HepG2 (cell line): ENCODE measurements around the gene TMEM131L. TPM values are rescaled to one million over a fixed set of nuclear protein-coding genes. Genes with fewer than 3 reads are reported as not detected.
A peak's percentile ranks its signal among the peaks of the same experiment; 100 is the strongest.

ENCODE experiments used
- ATF5 ChIP-seq: sonication (generic); formaldehyde crosslinking; IDR thresholded peaks from 2 replicates; pipeline ENCODE4 v1.4.0; 2020; ENCODE audit warnings: mild to moderate bottlenecking, low read depth, missing genetic modification reagents
- CENPT ChIP-seq: sonication (generic); formaldehyde crosslinking; IDR thresholded peaks from 2 replicates; pipeline ENCODE4 v1.8.0; 2022; ENCODE audit warnings: low read depth, mild to moderate bottlenecking, moderate library complexity, missing genetic modification reagents
- KLF16 ChIP-seq, 2 experiments: sonication (generic) in 1 of 2; formaldehyde crosslinking in 1 of 2; IDR thresholded peaks; 2 replicates each; pipeline versions ENCODE4 v1.6.1 to v1.8.0; 2016 to 2023; ENCODE audit warnings: missing genetic modification reagents in 2 of 2, missing compliant biosample characterization in 1 of 2
- NFE2L1 ChIP-seq: sonication (generic); formaldehyde crosslinking; IDR thresholded peaks from 2 replicates; pipeline ENCODE4 v1.4.0; 2020; ENCODE audit warnings: missing genetic modification reagents, mild to moderate bottlenecking, borderline replicate concordance
- PAF1 ChIP-seq: IDR thresholded peaks from 2 replicates; pipeline ENCODE4 v1.6.1; 2016; ENCODE audit warnings: missing genetic modification reagents, missing compliant biosample characterization
- RXRB ChIP-seq: IDR thresholded peaks from 2 replicates; pipeline ENCODE4 v1.6.1; 2016; ENCODE audit warnings: borderline replicate concordance, missing genetic modification reagents, missing compliant biosample characterization
- ZBTB46 ChIP-seq: sonication (generic); formaldehyde crosslinking; IDR thresholded peaks from 2 replicates; pipeline ENCODE4 v1.4.0; 2020; ENCODE audit warnings: mild to moderate bottlenecking, missing genetic modification reagents, borderline replicate concordance
- ZFY ChIP-seq: sonication (generic); formaldehyde crosslinking; IDR thresholded peaks from 2 replicates; pipeline ENCODE4 v1.4.0; 2020; ENCODE audit warnings: missing genetic modification reagents
- ZKSCAN1 ChIP-seq: fragments of 150-350 bp; IDR thresholded peaks from 2 replicates; pipeline ENCODE4 v1.6.1; 2014; ENCODE audit warnings: low read length
- ZNF205 ChIP-seq: IDR thresholded peaks from 2 replicates; pipeline ENCODE4 v1.6.1; 2018; ENCODE audit warnings: missing biosample characterization, missing genetic modification reagents
- ZNF30 ChIP-seq: sonication (generic); formaldehyde crosslinking; IDR thresholded peaks from 2 replicates; pipeline ENCODE4 v1.5.0; 2020; ENCODE audit warnings: mild to moderate bottlenecking, missing genetic modification reagents
- ZNF318 ChIP-seq: sonication (generic); formaldehyde crosslinking; IDR thresholded peaks from 2 replicates; pipeline ENCODE4 v1.4.0; 2020; ENCODE audit warnings: mild to moderate bottlenecking, missing genetic modification reagents
- ZNF333 ChIP-seq: sonication (generic); formaldehyde crosslinking; IDR thresholded peaks from 2 replicates; pipeline ENCODE4 v1.4.0; 2020; ENCODE audit warnings: mild to moderate bottlenecking, missing genetic modification reagents, borderline replicate concordance
- ZNF546 ChIP-seq: sonication (generic); formaldehyde crosslinking; conservative IDR thresholded peaks from 2 replicates; pipeline ENCODE4 v1.8.1; 2023; ENCODE audit warnings: mild to moderate bottlenecking, missing genetic modification reagents
- ZNF567 ChIP-seq: sonication (generic); formaldehyde crosslinking; IDR thresholded peaks from 2 replicates; pipeline ENCODE4 v1.8.1; 2023; ENCODE audit warnings: mild to moderate bottlenecking, missing genetic modification reagents, borderline replicate concordance
- ZNF704 ChIP-seq: sonication (generic); formaldehyde crosslinking; IDR thresholded peaks from 2 replicates; pipeline ENCODE4 v1.8.1; 2023; ENCODE audit warnings: mild to moderate bottlenecking, inconsistent platforms, moderate library complexity, missing genetic modification reagents, borderline replicate concordance
- ZNF773 ChIP-seq: sonication (generic); formaldehyde crosslinking; IDR thresholded peaks from 2 replicates; pipeline ENCODE4 v1.4.0; 2020; ENCODE audit warnings: missing genetic modification reagents, borderline replicate concordance
- polyA plus RNA-seq, 8 experiments: library from polyadenylated mRNA; depleted of rRNA in 3 of 8; stranded (reverse) in 7 of 8; unstranded in 1 of 8; fragments of >200 nt; fragmentation: Illumina TruSeq in 4 of 8; extraction: Trizol in 4 of 8; gene quantifications; 2 replicates each; pipeline versions ENCODE4 v1.2.1 to v1.2.3, GENCODE V29; 2011 to 2016; ENCODE audit warnings: low read depth in 4 of 8, missing spikeins in 1 of 8, mixed read lengths in 1 of 8; ENCODE audit not compliant: insufficient read depth in 1 of 8
- total RNA-seq, 5 experiments: library from RNA; depleted of rRNA; stranded (reverse); fragments of >200 nt; fragmentation: Illumina TruSeq; extraction: Trizol; gene quantifications; 2 replicates each; pipeline ENCODE4 v1.2.3, GENCODE V29; 2016; ENCODE audit warnings: low read depth in 1 of 5

TMEM131L gene
- total and polyA plus RNA-seq, 2 of the 13 experiments (the other 11 are each of a cell fraction or from before 2014, with no cell fraction given) = 2.2 to 4.5 TPM

GRCh38 chr4:153432965-153433753 lies 33.0 kb upstream of the TMEM131L start (continued):
- TF ChIP-seq ZNF318 (CRISPR knock-in tag) (no peak), ZNF567 (CRISPR knock-in tag) (no peak), ZNF30 (CRISPR knock-in tag) (no peak), CENPT (CRISPR knock-in tag) (no peak), ZNF333 (no peak), ZKSCAN1 (no peak), PAF1 (CRISPR knock-in tag) (no peak), ZNF205 (no peak), ZNF546 (no peak), ATF5 (CRISPR knock-in tag) (no peak), ZNF704 (CRISPR knock-in tag) (no peak), ZBTB46 (CRISPR knock-in tag) (no peak), ZNF773 (CRISPR knock-in tag) (no peak), KLF16 (CRISPR knock-in tag; IDR thresholded peaks at IDR 0.05) (0 out of 4 replicates have a peak, but pooled peaks of 1 of the 2 experiments have one; percentile 41), ZFY (no peak), RXRB (0 out of 2 replicates have a peak, but pooled peaks have one; percentile 15), NFE2L1 (CRISPR knock-in tag) (no peak)
